ENCODE measurements around the gene PRPF31.

The PRPF31 gene

DNA sequence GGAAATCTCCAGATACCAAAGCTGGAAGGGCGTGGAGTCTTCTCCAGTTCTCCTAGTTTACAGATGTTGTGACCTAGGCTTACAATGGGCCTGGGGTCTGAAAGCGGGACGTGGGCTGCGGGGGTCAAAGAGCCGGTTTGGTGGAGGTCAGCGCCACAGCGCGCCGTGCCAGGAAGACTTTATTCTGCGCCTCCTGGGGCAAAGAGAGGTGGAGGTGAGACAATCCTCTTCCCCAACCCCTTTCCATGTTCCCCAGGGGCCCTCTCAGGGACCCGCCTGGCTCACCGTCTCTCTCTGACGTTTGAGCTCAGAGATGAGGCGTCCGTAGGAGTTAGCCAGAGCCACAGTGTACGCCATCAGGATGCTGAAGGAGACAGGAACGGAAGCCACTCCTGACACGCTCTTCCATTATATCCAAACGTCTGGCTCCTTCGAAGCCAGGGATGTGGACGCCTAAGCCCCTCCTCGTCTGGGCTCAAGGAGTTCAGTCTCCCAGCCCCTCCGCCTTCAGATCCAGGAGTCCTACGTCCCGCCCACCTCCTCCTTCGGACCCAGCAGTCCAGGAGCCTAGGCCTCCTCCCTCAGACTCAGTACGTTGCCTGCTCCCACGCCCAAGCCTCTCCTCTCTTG, 44.7 kb downstream of the PRPF31 start:
- TF ChIP-seq, protein P1, sequence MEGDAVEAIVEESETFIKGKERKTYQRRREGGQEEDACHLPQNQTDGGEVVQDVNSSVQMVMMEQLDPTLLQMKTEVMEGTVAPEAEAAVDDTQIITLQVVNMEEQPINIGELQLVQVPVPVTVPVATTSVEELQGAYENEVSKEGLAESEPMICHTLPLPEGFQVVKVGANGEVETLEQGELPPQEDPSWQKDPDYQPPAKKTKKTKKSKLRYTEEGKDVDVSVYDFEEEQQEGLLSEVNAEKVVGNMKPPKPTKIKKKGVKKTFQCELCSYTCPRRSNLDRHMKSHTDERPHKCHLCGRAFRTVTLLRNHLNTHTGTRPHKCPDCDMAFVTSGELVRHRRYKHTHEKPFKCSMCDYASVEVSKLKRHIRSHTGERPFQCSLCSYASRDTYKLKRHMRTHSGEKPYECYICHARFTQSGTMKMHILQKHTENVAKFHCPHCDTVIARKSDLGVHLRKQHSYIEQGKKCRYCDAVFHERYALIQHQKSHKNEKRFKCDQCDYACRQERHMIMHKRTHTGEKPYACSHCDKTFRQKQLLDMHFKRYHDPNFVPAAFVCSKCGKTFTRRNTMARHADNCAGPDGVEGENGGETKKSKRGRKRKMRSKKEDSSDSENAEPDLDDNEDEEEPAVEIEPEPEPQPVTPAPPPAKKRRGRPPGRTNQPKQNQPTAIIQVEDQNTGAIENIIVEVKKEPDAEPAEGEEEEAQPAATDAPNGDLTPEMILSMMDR (conservative IDR thresholded peaks at IDR 0.05), result no peak
- peak overlapping the region; percentile 91 for H3K27ac ChIP-seq

DNA sequence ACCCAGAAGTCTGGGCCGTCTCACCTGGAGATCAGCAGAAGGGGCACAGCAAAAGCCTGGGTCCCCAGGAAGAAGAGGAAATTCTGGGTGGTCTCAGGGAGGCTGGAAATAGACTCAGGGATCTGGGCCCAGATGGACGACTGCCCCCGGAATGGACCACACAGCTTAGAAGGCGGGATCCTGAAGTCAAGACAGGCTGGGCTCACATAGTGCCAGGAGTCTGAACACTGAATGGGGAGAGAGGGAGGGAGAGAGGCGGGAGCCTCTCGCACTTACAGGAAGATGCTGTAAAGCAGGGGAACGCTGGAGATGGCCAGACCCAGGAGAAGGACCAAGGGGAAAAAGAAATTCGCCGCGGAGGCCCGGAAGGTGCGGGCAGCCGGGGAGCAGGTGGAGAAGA, 45.3 kb downstream of the PRPF31 start:
- TF ChIP-seq, protein P1 (conservative IDR thresholded peaks at IDR 0.05), result no peak
- H3K27ac ChIP-seq, result peak overlapping the region; percentile 91

DNA sequence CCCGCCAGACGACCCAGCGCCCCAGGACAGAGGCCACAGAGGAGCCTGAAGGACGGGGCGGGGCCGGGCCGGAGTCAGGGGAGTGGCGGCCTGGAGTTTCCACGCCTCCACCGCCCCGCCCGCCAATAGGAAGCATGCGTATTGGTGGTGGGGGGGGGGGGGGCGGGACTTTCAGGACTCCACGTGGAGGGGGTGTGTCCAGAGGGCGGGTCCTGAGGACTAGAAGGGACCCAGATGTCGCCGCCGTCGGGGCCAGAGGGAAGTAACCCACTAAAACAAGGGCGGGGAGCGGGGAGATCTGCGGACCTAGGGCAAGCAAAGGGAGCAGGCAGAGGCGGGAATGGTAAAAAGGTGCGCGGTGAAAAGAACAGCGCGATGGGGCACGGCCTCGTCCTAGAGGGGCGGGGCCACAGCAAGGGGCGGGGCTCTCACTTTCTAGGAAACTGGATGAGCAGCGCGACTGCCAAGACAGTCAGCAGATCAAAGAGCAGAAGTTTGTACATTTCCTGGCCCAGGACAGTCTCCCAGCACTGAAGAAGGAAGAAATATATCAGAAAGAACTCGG, 46.8 kb downstream of the PRPF31 start:
- H3K27ac ChIP-seq, result peak overlapping the region; percentile 91

DNA sequence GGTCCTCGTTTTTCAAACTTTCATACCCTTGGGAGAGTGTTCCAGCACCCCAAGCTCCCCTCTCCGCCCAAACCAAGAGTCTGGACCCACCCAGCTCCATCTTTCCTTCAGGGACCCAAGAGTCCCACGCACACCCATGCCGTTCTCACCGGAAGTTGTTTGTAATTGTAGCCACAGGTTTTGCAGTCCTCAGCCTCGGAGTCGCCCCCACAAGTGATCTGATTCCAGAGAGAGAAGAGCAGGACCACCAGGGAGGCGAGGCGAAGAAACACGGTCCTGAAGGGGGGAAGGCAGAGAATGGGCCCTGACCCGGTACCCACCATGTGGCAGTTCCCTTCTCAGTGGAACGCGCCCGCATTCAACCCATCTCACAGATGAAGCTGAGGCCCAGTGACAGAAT, 47.3 kb downstream of the PRPF31 start:
- H3K27ac ChIP-seq, result peak overlapping the region; percentile 91
- TF ChIP-seq, protein P1 (conservative IDR thresholded peaks at IDR 0.05), result no peak

More for the DNA sequence above, 46.8 kb downstream of the PRPF31 start:
- TF ChIP-seq, protein P1 (conservative IDR thresholded peaks at IDR 0.05), result no peak

DNA sequence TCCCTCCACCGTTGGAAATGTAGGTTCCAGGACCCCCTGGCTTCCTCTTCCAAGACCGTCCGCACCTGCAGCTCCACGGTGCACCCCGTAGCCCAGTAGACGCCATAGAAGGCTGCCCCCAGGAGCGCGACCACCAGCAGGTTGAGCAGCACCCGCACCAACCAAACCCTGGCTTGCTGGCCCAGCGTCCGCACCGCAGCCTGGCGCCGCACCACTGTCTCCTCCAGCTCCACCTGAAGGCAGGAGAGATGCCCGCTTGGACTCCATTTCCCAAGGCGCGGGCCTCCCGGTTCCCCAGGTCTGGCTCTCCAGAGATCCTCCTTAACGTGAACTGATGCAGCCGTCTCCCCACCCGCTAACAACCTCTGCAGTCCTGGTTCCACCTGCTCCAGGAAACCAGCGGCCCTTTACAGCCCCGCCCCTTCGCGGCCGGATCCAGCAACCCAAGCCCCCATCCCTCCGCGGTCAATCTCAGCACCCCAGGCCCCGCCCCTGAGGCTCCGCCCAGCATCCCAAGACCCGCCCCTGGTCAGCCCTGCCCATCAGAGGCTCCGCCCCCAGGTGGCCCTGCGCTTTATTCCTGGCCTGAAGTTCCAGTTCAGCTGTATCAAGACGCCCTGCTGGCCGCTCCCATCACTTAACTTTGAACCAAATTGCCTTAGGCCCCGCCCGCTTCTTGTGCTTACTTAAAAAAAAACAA, 49.0 kb downstream of the PRPF31 start:
- peak overlapping the region; percentile 91; the same call in 1 of the 2 replicates for H3K27ac ChIP-seq
- TF ChIP-seq, protein P1 (conservative IDR thresholded peaks at IDR 0.05), result peak; percentile 17; the same call in 1 of the 2 replicates

DNA sequence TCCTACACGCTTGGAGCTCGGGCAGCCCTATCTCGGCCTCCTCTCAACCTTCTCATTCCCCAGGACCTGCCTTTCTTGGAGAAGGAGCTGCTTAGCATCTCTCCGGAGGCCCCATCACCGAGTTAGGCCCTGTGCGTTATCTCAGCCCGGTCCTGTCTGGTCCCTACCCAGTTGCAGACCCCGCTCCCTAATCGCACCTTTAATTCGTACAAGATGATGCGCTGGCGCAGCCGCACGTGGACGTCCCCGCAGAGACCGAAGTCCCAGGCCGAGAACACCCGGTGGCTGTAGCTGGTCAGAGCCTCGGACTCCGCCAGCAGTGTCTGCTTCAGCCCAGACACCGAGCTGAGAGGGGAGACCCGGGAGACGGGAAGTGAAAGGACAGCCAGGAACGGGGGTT, 49.7 kb downstream of the PRPF31 start:
- TF ChIP-seq, protein P1 (conservative IDR thresholded peaks at IDR 0.05), result no peak

DNA sequence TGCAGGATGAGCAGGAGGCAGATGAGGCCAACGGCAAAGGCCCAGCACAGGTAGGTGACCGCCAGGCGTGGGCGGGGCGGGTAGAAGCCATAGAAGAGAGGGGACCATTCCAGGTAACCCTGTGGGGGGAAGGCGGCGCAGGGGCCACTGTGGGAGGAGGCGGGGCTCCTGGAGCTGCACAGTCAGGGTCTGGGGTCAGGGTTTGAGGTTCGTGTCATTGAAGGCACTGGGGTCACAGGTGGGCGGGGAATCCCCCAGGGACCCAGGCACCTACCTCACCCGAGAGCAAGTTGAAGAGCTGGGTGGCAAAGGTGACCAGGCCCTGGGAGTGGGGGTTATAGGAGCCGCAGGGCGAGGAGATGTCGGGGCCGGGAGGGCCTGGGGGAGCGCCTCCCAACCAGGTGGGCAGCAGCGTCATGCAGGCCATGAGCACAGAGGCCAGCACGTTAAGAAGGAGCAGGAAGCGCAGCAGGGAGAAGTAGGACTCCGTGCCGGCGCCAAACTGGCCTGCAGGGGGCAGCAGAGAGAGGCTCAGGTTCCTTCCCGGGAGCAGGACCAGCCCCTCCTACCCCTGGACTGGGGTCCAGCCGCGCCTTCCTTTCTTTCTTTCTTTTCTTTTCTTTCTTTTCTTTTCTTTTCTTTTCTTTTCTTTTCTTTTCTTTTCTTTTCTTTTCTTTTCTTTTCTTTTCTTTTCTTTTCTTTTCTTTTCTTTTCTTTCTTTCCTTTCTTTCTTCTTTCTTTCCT, 52.8 kb downstream of the PRPF31 start:
- TF ChIP-seq, protein P1 (conservative IDR thresholded peaks at IDR 0.05), result peak; percentile 92
- H3K27ac ChIP-seq, result peak overlapping the region; percentile 50; the same call in 1 of the 2 replicates

More for the DNA sequence above, 49.7 kb downstream of the PRPF31 start:
- H3K27ac ChIP-seq, result no peak overlapping the region
